Choroid plexus epithelial cell (primary cell): ENCODE data around the gene KRTAP10-11.
"Not testable (repeated sequence)": the region's sequence is repeated elsewhere in the genome, so short reads cannot be mapped to it uniquely, and the experiment has no call there.

Experiments used
- DNase-seq: peaks from one replicate; pipeline ENCODE4 v3.0.0-alpha.2; 2010; ENCODE audit warnings: low read depth
- H3K4me3 ChIP-seq: 2 replicates; pipeline ENCODE4 v1.5.1; 2011; ENCODE audit warnings: low read depth, mild to moderate bottlenecking, control low read depth, low read length, moderate library complexity
- TF ChIP-seq, protein P1 (sequence below): conservative IDR thresholded peaks from 2 replicates; pipeline ENCODE4 v1.5.1; 2011; ENCODE audit warnings: low read depth, mild to moderate bottlenecking, control low read depth, inconsistent platforms, low read length, moderate library complexity

The KRTAP10-11 gene

DNA sequence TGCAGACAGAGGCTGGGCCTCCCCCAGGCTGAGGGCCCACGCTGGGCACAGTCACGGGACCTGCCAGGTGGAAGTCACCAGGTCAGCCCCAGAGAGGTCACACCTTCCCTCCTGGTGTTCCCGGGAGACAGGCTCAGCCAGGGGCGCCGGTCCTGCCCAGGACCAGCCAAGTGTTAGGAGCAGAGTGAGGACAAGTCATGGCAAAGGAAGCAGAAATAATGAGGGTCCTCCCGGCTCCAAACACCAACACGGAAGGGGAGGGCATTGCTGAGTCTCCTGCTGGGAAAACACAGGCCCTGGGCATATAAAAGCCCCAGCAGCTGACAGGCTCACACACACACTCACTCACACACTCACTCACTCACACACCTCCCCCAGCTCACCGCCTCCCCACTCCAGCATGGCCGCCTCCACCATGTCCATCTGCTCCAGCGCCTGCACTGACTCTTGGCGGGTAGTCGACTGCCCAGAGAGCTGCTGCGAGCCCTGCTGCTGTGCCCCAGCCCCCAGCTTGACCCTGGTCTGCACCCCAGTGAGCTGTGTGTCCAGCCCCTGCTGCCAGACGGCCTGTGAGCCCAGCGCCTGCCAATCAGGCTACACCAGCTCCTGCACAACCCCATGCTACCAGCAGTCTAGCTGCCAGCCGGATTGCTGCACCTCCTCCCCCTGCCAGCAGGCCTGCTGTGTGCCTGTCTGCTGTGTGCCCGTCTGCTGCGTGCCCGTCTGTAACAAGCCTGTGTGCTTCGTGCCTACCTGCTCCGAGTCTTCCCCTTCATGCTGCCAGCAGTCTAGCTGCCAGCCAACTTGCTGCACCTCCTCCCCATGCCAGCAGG lies 9.0 kb upstream of the KRTAP10-11 start, which contains the start of gene KRTAP10-10:
Gene KRTAP10-10, plus strand, starts transcription at position 339 of the 833 bp plus-strand sequence. Its CDS starts 62 bp downstream, at position 401.
- no peak within 1 kb of the TSS for H3K4me3 ChIP-seq
- DNase-seq, result no peak
- TF ChIP-seq, protein P1, sequence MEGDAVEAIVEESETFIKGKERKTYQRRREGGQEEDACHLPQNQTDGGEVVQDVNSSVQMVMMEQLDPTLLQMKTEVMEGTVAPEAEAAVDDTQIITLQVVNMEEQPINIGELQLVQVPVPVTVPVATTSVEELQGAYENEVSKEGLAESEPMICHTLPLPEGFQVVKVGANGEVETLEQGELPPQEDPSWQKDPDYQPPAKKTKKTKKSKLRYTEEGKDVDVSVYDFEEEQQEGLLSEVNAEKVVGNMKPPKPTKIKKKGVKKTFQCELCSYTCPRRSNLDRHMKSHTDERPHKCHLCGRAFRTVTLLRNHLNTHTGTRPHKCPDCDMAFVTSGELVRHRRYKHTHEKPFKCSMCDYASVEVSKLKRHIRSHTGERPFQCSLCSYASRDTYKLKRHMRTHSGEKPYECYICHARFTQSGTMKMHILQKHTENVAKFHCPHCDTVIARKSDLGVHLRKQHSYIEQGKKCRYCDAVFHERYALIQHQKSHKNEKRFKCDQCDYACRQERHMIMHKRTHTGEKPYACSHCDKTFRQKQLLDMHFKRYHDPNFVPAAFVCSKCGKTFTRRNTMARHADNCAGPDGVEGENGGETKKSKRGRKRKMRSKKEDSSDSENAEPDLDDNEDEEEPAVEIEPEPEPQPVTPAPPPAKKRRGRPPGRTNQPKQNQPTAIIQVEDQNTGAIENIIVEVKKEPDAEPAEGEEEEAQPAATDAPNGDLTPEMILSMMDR, result no peak

DNA sequence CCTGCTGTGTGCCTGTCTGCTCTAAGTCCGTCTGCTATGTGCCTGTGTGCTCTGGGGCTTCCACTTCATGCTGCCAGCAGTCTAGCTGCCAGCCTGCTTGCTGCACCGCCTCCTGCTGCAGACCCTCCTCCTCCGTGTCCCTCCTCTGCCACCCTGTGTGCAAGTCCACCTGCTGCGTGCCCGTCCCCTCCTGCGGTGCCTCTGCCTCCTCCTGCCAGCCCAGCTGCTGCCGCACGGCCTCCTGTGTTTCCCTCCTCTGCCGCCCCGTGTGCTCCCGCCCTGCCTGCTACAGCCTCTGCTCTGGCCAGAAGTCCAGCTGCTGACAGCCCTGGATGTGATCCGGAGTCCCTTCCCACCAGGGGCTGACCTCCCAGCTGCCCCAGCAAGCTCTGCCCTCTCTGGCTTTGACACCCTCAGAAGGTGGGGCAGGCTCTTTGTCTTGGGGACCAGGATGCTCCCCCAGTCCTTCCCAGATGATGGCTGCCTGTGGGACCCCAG lies 8.3 kb upstream of the KRTAP10-11 start:
- not testable (repeated sequence) for H3K4me3 ChIP-seq, DNase-seq

DNA sequence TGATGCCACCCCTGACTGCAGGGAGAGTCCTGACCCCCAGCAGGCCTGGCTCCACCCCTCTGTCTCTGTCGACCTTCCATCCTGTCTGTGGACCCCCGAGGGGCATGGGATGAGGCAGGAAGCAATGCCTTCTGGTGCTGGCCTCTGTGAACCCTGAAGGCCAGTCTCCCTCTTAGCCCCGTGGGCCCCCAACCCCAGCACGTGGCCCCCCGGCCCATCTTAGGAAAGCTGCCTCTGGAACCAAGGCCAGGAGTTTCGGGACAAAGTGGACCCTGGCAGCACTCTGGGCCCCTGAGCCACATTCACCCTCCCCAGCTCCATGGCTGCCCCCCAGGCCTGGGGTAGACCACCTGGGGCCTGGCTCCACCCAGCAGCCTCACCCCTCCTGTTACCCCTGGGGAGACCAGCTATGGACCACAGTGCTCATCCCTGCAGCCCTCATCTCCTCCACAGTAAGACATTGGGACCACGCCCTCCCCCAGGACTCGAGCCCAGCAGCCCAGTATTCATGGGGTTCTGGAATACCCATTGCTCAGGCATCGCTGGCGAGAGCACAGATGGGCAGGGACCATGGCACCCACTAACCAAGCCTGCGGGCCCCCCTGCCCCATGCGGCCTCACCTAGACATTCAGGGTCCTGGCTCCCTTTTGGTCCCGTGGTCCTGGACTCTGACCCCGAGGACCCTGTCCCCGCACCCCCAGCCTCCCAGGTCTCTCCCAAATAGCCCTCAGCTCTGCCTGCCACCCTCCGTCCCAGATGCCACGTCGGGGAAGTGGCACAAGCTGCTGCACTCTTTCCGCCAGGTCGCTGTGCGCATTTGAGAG lies 7.5 kb upstream of the KRTAP10-11 start:
- DNase-seq, result not testable (repeated sequence)

DNA sequence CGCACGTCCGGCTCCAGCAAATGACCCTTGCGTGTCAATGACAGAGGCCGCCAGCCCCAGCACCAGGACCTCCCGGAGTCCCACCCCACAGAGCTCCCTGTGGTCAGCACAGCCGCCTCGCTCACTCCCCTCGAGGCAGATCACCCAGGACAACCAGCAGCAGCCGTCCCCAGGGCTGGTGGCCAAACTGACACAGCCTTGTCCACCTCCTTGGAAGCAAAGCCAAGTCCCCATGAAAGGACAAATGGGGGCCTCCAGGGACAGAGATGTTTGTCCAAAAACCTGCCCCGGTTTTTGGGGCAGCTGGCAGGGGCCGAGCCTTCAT lies 6.9 kb upstream of the KRTAP10-11 start:
- no peak overlapping the region for H3K4me3 ChIP-seq
- DNase-seq, result no peak
- TF ChIP-seq, protein P1, result no peak

More for the DNA sequence above, 7.5 kb upstream of the KRTAP10-11 start:
- not testable (repeated sequence) for H3K4me3 ChIP-seq

DNA sequence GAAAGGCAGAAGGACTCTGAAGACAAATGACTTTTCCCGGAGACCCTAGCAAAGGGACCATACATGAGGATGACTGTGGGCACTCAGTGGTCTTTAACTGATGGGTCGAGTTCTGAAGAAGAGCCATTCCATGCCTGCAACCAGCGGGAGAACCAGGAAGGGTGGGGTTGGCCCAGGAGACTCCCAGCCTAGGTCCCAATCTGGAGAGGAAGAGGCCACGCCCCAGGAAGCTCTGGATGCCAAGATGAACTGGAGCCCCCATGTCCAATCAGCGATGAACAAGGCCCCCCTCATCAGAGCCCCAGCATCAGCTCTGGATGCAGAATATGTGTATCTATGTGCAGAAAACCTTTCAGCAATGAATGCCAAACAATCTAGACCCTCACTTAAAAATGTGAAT lies 5.5 kb upstream of the KRTAP10-11 start:
- DNase-seq, result no peak
- TF ChIP-seq, protein P1, result no peak

DNA sequence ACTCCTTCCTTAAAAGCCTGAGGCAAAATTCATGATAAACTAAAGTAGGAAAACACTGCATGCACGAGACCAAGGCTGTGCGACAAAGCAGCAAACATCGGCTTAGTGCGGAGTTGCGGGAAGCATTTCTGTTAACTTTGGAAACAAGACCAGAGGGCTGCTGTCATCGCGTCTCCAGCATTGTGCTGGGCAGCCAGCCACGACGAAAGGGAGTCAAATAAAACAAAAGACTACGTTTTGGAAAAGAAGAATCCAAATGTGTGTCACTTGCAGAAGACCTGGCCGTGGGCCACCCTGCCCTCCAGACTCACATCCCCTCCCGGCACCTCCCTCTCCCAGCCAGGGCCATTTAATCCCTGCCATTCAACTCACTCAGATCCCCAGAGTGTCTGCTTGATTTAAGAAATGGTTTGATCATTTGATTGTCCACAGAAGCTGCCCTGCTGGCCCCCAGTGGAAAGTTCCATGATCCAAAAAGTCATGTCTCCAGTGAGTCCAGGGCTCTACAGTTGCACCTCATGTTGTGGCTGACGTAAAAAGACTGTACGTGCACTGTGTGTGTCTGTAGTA lies 2.4 kb upstream of the KRTAP10-11 start:
- TF ChIP-seq, protein P1, result no peak
- H3K4me3 ChIP-seq, result no peak overlapping the region
- DNase-seq, result no peak

More for the DNA sequence above, 5.5 kb upstream of the KRTAP10-11 start:
- H3K4me3 ChIP-seq, result no peak overlapping the region

DNA sequence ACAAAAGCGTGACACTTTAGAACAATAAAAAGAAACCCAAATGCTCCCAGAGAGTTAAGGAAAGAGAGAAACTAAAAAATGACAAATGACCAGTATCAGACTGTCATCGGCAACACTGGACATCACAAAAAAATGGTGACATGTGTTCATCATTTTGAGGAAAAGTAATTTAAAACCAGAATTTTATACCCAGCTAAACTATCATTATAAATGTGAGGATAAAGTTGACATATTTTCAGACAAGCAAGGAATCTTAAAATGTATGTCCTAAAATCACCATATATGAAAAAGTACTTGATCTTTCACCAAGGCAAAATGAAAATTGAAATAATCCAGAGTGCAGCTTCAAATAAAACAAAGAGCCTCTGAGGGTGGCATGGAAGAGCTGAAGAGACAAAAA lies 1.3 kb upstream of the KRTAP10-11 start:
- TF ChIP-seq, protein P1, result no peak
- H3K4me3 ChIP-seq, result no peak overlapping the region
- DNase-seq, result no peak
